GM23338 (cell line): ENCODE data around the gene GAP43. TPM values are rescaled to one million over a fixed set of nuclear protein-coding genes. Genes with fewer than 3 reads are reported as not detected.

Experiments
- ATAC-seq: fragments of 200-7000 bp; cut with Tn5 transposase; 3 replicates; pipeline ENCODE4 v1.9.1; 2020
- DNase-seq: peaks from one replicate; pipeline ENCODE4 v3.0.0-alpha.2; 2015; ENCODE audit warnings: low spot score
- H2AFZ ChIP-seq: fragments of 200-600 bp; sonication (generic); 2 replicates; pipeline ENCODE4 v1.8.0; 2016; ENCODE audit warnings: antibody characterized with exemption, mild to moderate bottlenecking, moderate library complexity
- H3F3A ChIP-seq: fragments of 200-600 bp; sonication (generic); replicated peaks from 2 replicates; pipeline ENCODE4 v1.8.0; 2017; ENCODE audit warnings: antibody characterized with exemption, mixed run types, low read depth
- H3K27ac ChIP-seq: fragments of 200-600 bp; sonication (generic); 2 replicates; pipeline ENCODE4 v1.6.1; 2016; ENCODE audit warnings: low read depth
- H3K27me3 ChIP-seq: fragments of 200-600 bp; sonication (generic); 2 replicates; pipeline ENCODE4 v1.8.0; 2016; ENCODE audit warnings: mild to moderate bottlenecking, mixed run types, moderate library complexity; ENCODE audit not compliant: insufficient read depth
- H3K36me3 ChIP-seq: fragments of 200-600 bp; sonication (generic); 2 replicates; pipeline ENCODE4 v1.8.0; 2016; ENCODE audit warnings: mild to moderate bottlenecking; ENCODE audit not compliant: insufficient read depth
- H3K4me1 ChIP-seq: fragments of 200-600 bp; sonication (generic); 2 replicates; pipeline ENCODE4 v1.8.0; 2016; ENCODE audit warnings: mild to moderate bottlenecking, moderate library complexity; ENCODE audit not compliant: insufficient read depth
- H3K4me2 ChIP-seq: fragments of 200-600 bp; sonication (generic); 2 replicates; pipeline ENCODE4 v1.7.1; 2017; ENCODE audit warnings: mixed run types
- H3K4me3 ChIP-seq: fragments of 200-600 bp; sonication (generic); 2 replicates; pipeline ENCODE4 v1.6.1; 2016; ENCODE audit warnings: mixed run types
- H3K79me2 ChIP-seq: fragments of 200-600 bp; sonication (generic); replicated peaks from 2 replicates; pipeline ENCODE4 v1.8.0; 2017; ENCODE audit warnings: mild to moderate bottlenecking; ENCODE audit not compliant: insufficient read depth
- H3K9me2 ChIP-seq: fragments of 200-600 bp; sonication (generic); 2 replicates; pipeline ENCODE4 v1.8.0; 2017; ENCODE audit not compliant: insufficient read depth
- H4K20me1 ChIP-seq: fragments of 200-600 bp; sonication (generic); replicated peaks from 2 replicates; pipeline ENCODE4 v1.8.0; 2017; ENCODE audit warnings: mild to moderate bottlenecking; ENCODE audit not compliant: insufficient read depth
- H3K27ac Mint-ChIP-seq: 2 replicates; pipeline ENCODE4 v1.8.0; 2020; ENCODE audit warnings: inconsistent platforms, mild to moderate bottlenecking, moderate library complexity, mixed read lengths
- H3K27me3 Mint-ChIP-seq: 3 replicates; pipeline ENCODE4 v1.8.0; 2022; ENCODE audit warnings: low read depth, mild to moderate bottlenecking, moderate library complexity, mixed read lengths, inconsistent platforms; ENCODE audit not compliant: insufficient read depth, poor library complexity
- H3K36me3 Mint-ChIP-seq: 3 replicates; pipeline ENCODE4 v1.8.0; 2021; ENCODE audit warnings: low read depth, mild to moderate bottlenecking, inconsistent platforms, moderate library complexity, mixed read lengths
- H3K4me1 Mint-ChIP-seq: 3 replicates; pipeline ENCODE4 v1.8.0; 2020; ENCODE audit warnings: mild to moderate bottlenecking, inconsistent platforms, mixed read lengths
- H3K4me3 Mint-ChIP-seq: 3 replicates; pipeline ENCODE4 v1.8.0; 2021; ENCODE audit warnings: moderate library complexity, mild to moderate bottlenecking, inconsistent platforms, mixed read lengths
- H3K9me3 Mint-ChIP-seq: 3 replicates; pipeline ENCODE4 v1.8.0; 2020; ENCODE audit warnings: moderate library complexity, mild to moderate bottlenecking, inconsistent platforms, mixed read lengths
- CREB1 ChIP-seq: fragments of 250-450 bp; sonication (Bioruptor Pico); IDR thresholded peaks from 2 replicates; pipeline ENCODE4 v1.5.0; 2020; ENCODE audit warnings: low read depth, mild to moderate bottlenecking, moderate library complexity
- EZH2 ChIP-seq: fragments of 200-600 bp; sonication (generic); IDR thresholded peaks from one replicate; pipeline ENCODE4 v1.8.0; 2017; ENCODE audit warnings: antibody characterized with exemption, mild to moderate bottlenecking, low read depth; ENCODE audit not compliant: unreplicated experiment
- EZH2phosphoT487 ChIP-seq: fragments of 200-600 bp; sonication (generic); IDR thresholded peaks from one replicate; pipeline ENCODE4 v1.8.1; 2018; ENCODE audit warnings: antibody characterized with exemption; ENCODE audit not compliant: unreplicated experiment
- POLR2AphosphoS5 ChIP-seq: IDR thresholded peaks from 2 replicates; pipeline ENCODE4 v1.6.1; 2016; ENCODE audit warnings: antibody characterized with exemption, low read depth
- ZNF114 ChIP-seq: fragments of 250-450 bp; sonication (Bioruptor Pico); IDR thresholded peaks from 2 replicates; pipeline ENCODE4 v1.5.0; 2020; ENCODE audit warnings: mild to moderate bottlenecking, moderate library complexity
- ZNF331 ChIP-seq: fragments of 250-450 bp; sonication (Bioruptor Pico); IDR thresholded peaks from 2 replicates; pipeline ENCODE4 v1.5.0; 2020; ENCODE audit warnings: low read depth, mild to moderate bottlenecking, moderate library complexity
- polyA plus RNA-seq: library from polyadenylated mRNA; unstranded; fragments of >200 nt; fragmentation: Nextera tagmentation; extraction: Ambion mirVana; gene quantifications from 2 replicates; pipeline ENCODE4 v1.2.1, GENCODE V29; 2016
- total RNA-seq: library from RNA; depleted of rRNA; stranded (reverse); fragments of >200 nt; shearing (Covaris generic); gene quantifications from 2 replicates; pipeline ENCODE4 v1.2.3, GENCODE V29; 2014
- TF ChIP-seq, protein P1 (sequence below): IDR thresholded peaks from one replicate; pipeline ENCODE4 v1.6.1; 2018; ENCODE audit warnings: antibody characterized with exemption; ENCODE audit not compliant: unreplicated experiment
- TF ChIP-seq, protein P2 (sequence below), 2 experiments: fragments of 200-600 bp in 1 of 2; sonication (generic) in 1 of 2; conservative IDR thresholded peaks; 2 replicates each; pipeline versions ENCODE4 v1.5.1 to v1.6.1; 2016 to 2017; ENCODE audit warnings: antibody characterized with exemption in 2 of 2, low read depth in 2 of 2, mild to moderate bottlenecking in 2 of 2, moderate library complexity in 1 of 2
- TF ChIP-seq, protein P3 (sequence below): IDR thresholded peaks from 2 replicates; pipeline ENCODE4 v1.6.1; 2016; ENCODE audit warnings: antibody characterized with exemption

GAP43 gene
- total and polyA plus RNA-seq, 2 experiments from 2014 or later: 16.1 to 48.1 TPM

DNA sequence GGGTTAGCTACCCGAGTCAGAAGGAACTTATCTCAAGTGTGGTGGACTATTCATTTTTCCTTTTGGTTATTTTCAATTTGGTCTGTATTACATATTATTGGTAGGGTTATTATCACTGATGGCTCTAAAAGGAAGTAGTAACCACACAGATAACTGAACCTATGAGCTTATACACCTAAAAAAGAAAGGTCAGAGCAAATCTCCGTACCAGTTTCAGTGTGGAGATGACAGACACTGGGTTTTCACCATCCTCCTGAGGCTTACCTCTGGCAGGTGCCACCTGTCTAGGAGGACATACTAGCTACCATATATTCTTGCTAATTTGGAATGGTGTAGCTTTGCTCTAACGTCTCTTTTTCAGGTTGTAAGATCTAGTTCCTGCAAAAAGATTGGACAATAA is 10.2 kb downstream of the GAP43 start (continued):
- TF ChIP-seq POLR2AphosphoS5 (no peak), EZH2 (no peak), ZNF331 (CRISPR knock-in tag) (no peak), ZNF114 (CRISPR knock-in tag) (no peak)
- TF ChIP-seq, protein P1, sequence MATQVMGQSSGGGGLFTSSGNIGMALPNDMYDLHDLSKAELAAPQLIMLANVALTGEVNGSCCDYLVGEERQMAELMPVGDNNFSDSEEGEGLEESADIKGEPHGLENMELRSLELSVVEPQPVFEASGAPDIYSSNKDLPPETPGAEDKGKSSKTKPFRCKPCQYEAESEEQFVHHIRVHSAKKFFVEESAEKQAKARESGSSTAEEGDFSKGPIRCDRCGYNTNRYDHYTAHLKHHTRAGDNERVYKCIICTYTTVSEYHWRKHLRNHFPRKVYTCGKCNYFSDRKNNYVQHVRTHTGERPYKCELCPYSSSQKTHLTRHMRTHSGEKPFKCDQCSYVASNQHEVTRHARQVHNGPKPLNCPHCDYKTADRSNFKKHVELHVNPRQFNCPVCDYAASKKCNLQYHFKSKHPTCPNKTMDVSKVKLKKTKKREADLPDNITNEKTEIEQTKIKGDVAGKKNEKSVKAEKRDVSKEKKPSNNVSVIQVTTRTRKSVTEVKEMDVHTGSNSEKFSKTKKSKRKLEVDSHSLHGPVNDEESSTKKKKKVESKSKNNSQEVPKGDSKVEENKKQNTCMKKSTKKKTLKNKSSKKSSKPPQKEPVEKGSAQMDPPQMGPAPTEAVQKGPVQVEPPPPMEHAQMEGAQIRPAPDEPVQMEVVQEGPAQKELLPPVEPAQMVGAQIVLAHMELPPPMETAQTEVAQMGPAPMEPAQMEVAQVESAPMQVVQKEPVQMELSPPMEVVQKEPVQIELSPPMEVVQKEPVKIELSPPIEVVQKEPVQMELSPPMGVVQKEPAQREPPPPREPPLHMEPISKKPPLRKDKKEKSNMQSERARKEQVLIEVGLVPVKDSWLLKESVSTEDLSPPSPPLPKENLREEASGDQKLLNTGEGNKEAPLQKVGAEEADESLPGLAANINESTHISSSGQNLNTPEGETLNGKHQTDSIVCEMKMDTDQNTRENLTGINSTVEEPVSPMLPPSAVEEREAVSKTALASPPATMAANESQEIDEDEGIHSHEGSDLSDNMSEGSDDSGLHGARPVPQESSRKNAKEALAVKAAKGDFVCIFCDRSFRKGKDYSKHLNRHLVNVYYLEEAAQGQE: no peak
- TF ChIP-seq, protein P2, sequence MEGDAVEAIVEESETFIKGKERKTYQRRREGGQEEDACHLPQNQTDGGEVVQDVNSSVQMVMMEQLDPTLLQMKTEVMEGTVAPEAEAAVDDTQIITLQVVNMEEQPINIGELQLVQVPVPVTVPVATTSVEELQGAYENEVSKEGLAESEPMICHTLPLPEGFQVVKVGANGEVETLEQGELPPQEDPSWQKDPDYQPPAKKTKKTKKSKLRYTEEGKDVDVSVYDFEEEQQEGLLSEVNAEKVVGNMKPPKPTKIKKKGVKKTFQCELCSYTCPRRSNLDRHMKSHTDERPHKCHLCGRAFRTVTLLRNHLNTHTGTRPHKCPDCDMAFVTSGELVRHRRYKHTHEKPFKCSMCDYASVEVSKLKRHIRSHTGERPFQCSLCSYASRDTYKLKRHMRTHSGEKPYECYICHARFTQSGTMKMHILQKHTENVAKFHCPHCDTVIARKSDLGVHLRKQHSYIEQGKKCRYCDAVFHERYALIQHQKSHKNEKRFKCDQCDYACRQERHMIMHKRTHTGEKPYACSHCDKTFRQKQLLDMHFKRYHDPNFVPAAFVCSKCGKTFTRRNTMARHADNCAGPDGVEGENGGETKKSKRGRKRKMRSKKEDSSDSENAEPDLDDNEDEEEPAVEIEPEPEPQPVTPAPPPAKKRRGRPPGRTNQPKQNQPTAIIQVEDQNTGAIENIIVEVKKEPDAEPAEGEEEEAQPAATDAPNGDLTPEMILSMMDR (conservative IDR thresholded peaks at IDR 0.05; ENCODE audit: low read depth in 2 of 2): no peak
- TF ChIP-seq, protein P3, sequence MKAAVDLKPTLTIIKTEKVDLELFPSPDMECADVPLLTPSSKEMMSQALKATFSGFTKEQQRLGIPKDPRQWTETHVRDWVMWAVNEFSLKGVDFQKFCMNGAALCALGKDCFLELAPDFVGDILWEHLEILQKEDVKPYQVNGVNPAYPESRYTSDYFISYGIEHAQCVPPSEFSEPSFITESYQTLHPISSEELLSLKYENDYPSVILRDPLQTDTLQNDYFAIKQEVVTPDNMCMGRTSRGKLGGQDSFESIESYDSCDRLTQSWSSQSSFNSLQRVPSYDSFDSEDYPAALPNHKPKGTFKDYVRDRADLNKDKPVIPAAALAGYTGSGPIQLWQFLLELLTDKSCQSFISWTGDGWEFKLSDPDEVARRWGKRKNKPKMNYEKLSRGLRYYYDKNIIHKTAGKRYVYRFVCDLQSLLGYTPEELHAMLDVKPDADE: no peak

DNA sequence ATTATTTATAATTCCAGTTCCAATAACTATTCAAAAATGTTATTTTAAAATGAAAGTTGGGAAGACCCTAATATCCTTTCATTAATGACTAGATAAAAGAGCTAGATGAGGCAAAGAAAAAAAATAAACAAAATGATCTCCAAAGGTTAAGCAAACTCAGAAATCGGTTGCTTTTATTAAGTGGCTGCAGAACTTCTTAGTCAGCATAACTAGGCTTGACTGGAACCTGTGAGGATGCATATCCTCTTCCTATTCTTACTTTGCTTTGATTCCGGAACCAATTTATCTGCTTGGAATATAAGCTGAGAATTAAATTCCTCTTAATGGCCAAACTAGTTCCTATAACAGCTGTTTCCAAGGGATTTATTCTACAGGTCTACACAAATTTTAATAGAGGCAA is 10.7 kb downstream of the GAP43 start:
- no peak overlapping the region for H3K4me3 Mint-ChIP-seq
- peaks cover 6% of the 10 kb centered on the region; the same call in 2 of the 3 replicates for H3K4me1 Mint-ChIP-seq
- H3K4me3 ChIP-seq: no peak overlapping the region
- H3K9me2 ChIP-seq: no peaks in the 10 kb centered on the region
- H3K36me3 Mint-ChIP-seq: no peaks in the 10 kb centered on the region
- H3K27me3 ChIP-seq: no peaks in the 10 kb centered on the region
- no peaks in the 10 kb centered on the region; the same call in 1 of the 2 replicates for H4K20me1 ChIP-seq
- DNase-seq: no peak
- no peak overlapping the region for H3K27ac ChIP-seq
- H3F3A ChIP-seq: no peaks in the 10 kb centered on the region
- H3K79me2 ChIP-seq: peaks cover 8% of the 10 kb centered on the region; the same call in 1 of the 2 replicates
- peaks cover 11% of the 10 kb centered on the region; the same call in 1 of the 2 replicates for H3K4me1 ChIP-seq
- H3K27ac Mint-ChIP-seq: no peak overlapping the region
- ATAC-seq: no peak
- H3K36me3 ChIP-seq: no peaks in the 10 kb centered on the region
- H3K9me3 Mint-ChIP-seq: no peaks in the 10 kb centered on the region
- H3K4me2 ChIP-seq: no peak overlapping the region
- no peak overlapping the region for H2AFZ ChIP-seq
- H3K27me3 Mint-ChIP-seq: no peaks in the 10 kb centered on the region
- TF ChIP-seq ZNF331 (CRISPR knock-in tag): no peak
- TF ChIP-seq CREB1 (CRISPR knock-in tag): no peak
- TF ChIP-seq EZH2phosphoT487: no peak
- TF ChIP-seq, protein P1: no peak
- TF ChIP-seq, protein P2 (conservative IDR thresholded peaks at IDR 0.05; ENCODE audit: low read depth in 2 of 2): no peak
- no peak for TF ChIP-seq ZNF114 (CRISPR knock-in tag)
- no peak for TF ChIP-seq POLR2AphosphoS5
